SKM-1 (cell line): ENCODE measurements around the gene RBM10.

ENCODE experiments used
- DNase-seq: peaks from one replicate; lab custom pipeline; 2025; ENCODE audit not compliant: unreplicated experiment; lab: John Stamatoyannopoulos, UW

The RBM10 gene

DNA sequence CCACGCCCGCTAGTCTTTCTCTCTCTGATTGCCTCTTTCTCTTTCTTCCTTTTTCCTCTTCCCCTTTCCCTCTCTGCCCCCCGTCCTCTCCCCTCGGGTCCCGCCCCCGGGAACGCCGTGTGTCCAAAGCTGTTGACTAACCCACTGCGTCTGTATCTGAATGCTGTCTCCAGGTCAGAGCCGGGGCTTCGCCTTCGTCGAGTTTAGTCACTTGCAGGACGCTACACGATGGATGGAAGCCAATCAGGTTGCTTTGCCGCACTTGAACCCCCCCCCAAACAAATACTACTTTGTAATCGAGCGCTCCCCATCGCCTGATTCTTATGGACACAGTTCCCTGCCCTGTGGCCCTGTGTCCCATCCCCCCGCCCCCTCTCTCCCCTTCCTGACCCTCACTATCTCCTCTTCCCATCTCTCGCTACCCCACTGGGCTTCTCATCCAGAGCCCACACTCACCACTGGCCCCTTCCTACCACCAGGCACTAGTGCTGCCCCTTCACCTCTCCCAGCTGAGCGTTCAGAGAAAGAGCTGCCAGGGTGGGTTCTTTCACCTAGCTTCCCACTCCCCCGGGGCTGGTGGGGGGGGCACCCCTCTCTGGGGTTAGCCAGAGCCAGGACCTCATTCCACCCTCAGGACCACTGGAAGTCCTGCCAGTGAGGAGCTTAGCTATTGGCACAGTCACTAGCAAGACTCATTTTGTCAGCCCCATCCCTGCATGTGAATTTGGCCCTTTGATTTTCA, 30.0 kb downstream of the RBM10 start:
- no peak for DNase-seq

DNA sequence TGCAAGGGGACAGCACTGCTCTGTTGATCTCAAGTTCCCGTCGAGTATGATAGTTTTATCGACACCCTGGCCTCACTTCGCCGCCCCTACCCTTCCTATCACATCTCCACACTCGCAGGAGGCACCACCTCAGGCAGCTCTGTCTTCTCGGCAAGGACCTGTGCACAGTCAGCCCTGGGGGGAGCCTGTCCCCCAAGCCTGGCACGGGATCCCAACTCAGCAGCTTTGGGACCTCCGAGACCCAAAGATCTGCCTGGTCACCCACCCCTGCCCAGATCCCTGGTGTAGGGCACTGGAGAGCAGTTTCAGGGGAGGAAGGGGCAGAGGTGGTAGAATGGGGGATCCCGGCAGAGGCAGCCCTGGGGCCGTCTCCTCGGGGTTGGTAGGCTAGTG, 30.6 kb downstream of the RBM10 start:
- no peak for DNase-seq

DNA sequence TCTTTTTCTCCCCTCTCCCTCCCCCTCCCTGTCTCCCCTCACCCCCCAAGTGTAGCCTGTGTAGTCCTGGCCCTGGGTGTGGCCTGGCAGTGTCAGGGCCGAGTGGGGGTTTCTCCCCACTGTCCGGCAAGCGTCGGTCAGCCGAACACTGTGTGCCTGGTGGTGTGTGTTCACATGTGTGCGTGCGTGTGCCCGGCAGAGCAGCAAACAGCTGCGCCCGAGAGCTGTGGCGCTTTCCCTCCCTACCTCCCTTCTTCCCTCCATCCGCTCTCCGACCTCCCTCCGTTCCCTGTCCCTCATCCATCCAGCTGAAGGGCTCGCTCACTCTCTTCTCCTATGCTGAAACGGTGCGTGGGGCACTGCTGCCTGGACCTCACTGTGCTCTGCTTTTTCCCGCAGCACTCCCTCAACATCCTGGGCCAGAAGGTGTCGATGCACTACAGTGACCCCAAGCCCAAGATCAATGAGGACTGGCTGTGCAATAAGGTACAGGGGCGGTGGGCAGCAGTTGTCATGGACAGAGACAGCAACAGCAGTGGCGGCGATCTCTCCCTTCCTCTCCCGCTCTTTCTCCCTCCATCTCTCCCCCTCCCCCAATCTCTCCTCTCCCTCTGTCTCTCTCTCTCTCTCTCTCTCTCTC, 31.2 kb downstream of the RBM10 start:
- no peak for DNase-seq

DNA sequence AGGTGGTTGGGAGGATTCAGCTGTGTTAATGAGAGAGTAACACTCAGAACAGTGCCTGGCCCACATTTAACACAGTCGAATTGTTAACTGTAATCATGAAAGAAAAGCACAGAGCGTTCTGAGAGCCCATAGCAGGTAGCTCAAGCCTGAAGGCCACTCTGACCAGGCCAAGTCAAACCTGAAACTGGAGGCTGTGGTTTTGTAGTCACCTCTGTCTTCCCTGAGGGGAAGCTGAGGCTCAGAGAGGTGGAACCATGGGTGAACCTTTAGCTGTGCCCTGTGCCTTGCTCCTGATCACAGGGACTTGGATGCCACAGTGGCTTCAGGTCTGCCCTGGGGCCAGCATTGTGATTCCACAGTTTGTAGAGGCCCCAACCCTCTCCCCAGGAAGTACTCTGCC, 32.1 kb downstream of the RBM10 start:
- no peak for DNase-seq

DNA sequence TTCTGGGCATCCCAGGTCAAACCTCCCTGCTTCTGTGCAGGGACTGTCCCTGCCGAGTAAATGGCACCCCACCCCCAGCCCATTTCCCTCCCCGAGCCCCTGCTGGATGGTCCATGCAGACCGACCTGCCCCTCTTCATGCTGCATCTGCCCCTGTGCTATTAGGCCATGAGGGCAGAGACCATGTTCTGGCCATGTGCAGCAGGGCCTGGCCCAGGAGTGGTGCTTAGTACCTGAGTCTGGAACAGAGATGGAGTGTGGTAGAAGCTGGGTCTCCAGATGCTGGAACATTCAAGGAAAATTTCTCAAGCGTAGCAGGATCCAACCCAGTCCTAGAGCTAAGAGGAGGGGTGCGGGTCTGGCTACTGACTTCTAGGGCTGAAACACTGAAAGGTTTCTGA, 33.3 kb downstream of the RBM10 start:
- DNase-seq, result no peak

DNA sequence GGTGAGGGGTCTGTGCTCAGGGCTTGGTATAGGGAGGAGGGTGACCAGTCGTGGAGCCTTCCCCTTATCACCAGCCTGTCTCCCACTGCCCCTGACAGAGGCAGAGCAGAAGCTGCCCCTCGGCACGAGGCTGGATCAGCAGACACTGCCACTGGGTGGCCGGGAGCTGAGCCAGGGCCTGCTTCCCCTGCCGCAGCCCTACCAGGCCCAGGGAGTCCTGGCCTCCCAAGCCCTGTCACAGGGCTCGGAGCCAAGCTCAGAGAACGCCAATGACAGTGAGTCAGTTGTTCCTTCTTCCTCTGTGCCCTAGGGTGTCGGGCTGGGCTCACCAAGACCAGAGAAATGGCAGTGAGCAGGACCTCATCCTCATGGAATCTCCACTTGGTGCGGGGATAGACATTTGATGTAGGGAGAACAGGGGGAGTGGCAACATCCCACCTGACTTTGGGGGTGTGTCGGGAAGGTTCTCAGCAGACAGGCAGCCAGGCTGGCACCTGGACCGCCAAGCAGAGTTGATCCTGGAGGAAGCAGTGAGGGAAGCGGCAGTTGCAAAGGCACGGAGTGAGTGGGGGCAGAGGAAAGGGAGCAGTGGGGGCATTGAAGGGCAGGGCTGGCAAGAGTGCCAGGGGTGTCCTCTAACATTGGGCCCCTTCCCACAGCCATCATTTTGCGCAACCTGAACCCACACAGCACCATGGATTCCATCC, 34.4 kb downstream of the RBM10 start:
- DNase-seq, result no peak

DNA sequence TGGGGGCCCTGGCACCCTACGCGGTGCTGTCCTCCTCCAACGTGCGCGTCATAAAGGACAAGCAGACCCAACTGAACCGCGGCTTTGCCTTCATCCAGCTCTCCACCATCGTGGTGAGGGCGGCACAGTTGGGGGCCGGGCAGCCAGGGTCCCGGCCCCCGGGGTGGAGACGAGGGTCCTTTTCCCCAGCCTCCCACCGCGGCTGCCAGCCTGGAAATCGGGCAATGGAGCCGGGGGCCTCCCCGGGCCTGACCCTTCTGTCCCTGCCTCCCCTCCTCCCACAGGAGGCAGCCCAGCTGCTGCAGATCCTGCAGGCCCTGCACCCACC, 34.9 kb downstream of the RBM10 start:
- no peak for DNase-seq

DNA sequence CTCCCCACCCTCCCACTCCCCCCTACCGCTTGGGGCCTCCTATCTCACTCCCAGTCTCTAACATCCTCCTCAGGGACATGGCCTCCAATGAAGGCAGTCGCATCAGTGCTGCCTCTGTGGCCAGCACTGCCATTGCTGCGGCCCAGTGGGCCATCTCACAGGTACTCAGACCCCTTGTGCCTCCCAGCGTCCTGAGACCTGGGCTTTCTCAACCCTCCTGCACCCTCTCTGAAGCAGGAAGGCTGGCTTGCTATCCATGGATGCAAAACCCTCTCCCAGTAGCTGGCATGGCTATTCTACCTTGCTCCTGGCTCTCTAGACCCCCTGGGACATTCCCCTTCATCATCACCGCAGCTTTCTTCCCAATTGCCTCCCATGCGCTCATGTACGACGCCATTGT, 35.3 kb downstream of the RBM10 start:
- DNase-seq, result no peak

DNA sequence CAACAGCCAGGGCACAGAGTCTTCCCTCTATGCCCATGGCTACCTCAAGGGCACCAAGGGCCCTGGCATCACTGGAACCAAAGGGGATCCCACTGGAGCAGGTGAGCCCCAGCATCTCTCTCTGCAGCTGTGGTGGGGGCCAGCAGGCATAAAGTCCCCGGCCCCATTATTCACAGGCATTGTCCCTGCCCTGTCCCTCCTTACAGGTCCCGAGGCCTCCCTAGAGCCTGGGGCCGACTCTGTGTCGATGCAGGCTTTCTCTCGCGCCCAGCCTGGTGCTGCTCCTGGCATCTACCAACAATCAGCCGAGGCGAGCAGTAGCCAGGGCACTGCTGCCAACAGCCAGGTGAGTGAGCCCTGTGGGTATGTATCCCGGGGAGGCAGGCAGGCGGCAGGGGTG, 36.3 kb downstream of the RBM10 start:
- no peak for DNase-seq

DNA sequence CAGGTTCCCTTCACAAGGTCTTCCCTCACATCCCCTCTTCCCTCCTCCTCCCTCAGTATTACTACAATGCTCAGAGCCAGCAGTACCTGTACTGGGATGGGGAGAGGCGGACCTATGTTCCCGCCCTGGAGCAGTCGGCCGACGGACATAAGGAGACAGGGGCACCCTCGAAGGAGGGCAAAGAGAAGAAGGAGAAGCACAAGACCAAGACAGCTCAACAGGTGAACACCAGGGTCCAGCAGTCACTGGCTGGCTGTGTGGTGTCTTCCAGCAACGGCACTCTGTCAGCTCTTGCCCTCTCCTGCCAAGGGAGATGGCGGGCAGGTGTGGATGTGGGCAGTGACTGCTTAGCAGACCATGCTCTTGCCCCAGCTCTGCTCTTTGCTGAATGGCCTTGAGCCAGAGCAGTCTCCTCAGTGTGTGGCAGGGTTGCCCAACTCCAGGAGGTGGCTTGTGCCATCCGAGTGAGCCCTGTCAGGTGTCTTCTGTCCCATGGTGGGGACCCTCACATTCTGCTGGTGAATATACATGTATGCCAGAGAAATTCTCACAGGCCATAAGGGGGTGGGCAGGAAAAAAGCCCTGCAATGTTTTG, 37.2 kb downstream of the RBM10 start:
- DNase-seq, result no peak

DNA sequence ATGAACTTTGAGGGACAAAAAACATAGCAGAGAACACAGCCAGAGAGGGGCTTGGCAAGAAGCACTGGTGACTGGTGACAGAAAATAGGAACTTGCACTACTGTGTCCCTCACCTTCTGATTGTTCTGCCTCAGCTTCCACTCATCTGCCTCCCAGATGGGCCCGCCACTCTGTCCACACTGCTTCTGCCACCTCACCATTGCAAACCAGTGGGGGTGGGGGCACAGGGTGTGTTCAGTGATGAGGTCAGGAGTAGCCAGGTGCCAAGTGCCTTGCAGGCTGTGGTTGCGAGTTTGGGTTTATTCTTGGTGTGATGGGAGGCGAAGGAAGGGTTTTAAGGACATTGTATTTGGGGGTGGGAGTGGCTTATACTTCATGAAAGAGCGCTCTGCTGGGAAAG, 39.5 kb downstream of the RBM10 start:
- DNase-seq, result no peak

DNA sequence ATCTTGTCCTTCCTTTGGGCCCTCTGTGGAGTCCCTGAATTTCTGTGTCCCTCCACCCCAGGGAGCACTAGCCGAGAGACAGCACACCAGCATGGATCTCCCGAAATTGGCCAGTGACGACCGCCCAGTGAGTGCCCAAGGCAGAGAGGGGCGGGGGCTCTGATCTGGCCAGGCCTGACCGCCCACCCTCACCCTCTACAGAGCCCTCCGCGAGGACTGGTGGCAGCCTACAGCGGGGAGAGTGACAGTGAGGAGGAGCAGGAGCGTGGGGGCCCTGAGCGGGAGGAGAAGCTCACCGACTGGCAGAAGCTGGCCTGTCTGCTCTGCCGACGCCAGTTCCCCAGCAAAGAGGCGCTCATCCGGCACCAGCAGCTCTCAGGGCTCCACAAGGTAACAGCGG, 40.2 kb downstream of the RBM10 start:
- DNase-seq, result no peak

DNA sequence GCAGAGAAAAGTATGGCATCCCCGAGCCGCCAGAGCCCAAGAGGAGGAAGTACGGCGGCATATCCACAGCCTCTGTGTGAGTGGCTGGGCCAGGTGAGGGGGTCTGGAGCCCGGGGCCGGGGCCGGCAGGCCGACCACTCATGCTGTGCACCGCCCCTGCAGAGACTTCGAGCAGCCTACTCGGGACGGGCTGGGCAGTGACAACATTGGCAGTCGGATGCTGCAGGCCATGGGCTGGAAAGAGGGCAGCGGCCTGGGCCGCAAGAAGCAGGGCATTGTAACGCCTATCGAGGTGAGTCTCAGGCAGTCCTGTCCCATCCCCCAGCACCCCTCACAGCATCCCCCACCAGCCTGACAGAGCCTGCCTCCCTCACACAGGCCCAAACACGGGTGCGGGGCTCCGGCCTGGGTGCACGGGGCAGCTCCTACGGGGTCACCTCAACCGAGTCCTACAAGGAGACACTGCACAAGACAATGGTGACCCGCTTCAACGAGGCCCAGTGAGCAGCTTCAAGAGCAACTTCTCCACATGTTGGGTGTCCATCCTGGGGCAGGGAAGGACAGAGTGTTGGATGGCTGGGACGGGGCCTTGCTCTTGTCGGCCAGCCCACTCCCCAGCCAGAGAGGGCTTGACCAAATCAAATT, 41.2 kb downstream of the RBM10 start:
- DNase-seq, result no peak

DNA sequence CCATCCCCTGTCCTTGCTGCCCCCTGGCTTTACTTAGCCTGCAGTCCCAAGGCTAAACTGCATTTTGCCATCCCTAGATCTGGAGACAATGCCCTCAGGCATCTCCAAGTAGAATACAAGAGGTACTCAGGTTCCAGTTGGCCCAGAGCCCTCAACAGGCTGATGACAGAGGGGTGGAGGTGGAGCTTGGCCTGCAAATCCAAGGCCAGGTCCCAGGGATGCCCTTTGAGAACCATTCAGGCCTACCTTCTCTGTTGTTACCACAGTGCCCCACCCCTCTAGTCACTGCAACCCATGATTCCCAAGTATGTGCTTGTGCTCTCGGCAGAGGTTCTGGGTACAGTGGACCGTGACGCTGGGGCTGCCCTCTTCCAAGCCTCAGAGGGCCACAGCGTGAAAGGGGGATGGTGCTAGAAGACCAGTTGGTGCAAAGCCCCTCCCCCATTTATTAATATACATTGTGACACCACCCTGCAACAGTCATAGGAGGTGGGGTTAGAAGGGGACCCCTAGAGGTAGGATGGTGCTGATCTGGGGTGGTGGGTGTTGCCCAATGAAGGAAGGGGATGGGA, 42.2 kb downstream of the RBM10 start:
- no peak for DNase-seq

DNA sequence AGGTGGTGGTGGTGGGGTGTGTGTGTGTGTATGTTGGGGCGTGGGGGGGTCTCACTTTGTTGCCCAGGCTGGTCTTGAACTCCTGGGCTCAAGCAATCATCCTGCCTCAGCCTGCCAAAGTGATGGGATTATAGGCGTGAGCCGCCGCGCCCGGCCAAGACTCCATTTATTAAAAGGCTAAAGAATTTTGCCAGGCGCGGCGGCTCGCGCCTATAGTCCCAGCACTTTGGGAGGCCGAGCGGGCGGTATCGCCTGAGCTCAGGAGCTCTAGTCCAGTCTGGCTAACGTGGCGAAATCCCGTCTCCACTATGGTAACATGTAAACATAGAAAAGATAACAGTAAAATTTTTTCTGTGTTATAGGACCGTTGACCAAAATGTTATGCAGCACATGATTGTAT, 44.9 kb downstream of the RBM10 start:
- no peak for DNase-seq

DNA sequence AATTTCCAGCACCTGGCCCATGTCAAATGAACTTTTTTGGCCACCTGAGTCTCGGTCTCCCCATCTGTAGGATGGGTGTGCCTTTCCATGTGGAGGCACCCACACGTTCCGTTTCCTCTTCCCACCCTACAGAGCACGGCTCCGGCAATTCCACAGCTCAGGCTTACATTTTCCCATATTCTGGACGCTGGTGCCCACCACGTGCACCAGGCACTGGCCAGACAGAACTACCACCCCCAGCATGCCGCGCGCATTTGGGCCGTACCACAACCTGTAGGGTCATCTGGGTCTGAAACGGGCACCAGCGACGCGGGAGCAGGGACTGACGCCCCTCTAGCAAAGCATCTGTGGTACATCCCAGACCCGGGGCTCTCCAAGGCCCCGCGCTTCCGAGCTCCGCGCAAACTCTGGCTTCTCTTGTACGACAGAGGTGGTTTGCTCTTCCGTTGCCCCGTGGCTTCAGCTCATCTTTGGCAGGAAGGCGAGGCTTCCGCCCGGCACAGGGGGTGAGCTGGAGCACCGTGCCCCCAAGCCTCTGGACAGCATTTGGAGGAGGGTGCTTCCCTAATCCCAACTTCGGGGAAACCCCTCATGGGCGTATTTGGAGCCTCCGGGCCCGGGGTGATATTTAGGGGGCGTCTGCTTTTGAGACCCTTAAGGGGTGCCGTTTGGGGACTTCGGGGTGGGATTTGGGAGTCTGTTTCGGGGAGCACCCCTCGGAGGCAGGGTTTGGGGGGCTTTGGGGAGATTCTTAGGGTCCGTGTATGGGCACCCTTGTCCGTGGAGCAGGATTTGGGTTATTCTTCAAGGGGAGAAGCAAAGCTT, 45.6 kb downstream of the RBM10 start:
- peak; percentile 48 for DNase-seq

DNA sequence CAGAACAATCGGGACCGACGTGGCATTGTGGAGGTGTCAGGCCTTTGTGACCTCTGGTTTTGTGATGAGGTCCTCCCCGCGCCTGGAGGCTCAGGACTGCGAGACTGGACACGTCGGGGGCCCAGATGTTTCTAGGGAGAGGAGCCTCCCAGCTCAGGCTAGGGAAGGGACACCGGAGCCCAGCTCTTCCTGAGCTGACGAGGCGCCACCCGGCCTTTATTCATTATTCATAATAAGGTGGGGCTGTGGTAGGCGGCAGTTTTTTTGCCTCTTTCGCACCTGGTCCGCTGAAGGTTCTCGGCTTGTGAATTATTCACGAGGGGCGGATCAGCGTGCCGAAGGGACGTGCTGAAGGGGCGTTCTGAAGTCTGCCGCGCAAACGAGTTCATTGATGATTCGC, 46.3 kb downstream of the RBM10 start:
- DNase-seq, result no peak

DNA sequence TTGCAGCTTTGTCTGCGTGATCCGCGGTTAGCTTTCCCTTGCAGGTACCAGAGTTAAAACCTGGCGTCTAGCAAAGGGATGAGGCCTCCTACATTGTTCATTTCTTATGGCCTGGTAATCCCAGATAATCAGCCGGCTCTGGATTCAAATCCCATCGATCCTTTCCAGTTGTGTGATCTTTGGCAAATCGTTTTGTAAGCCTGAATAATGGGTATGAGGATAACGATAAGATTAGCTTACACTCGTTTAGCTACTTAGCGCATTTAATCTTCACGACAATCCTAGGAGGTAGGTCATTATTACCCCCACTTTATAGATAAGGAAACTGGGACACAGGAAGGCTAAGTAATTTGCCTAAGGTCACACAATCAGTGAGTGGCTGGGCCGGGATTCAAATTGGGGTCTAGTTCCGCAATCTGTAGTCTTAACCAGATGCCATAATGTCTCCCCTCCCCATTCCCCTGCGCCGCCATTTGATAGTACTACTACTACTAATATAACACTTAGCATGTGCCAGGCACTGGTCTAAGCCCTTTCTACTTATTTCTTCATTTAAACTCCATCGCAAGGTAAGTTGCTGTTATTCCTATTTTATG, 46.9 kb downstream of the RBM10 start:
- no peak for DNase-seq

DNA sequence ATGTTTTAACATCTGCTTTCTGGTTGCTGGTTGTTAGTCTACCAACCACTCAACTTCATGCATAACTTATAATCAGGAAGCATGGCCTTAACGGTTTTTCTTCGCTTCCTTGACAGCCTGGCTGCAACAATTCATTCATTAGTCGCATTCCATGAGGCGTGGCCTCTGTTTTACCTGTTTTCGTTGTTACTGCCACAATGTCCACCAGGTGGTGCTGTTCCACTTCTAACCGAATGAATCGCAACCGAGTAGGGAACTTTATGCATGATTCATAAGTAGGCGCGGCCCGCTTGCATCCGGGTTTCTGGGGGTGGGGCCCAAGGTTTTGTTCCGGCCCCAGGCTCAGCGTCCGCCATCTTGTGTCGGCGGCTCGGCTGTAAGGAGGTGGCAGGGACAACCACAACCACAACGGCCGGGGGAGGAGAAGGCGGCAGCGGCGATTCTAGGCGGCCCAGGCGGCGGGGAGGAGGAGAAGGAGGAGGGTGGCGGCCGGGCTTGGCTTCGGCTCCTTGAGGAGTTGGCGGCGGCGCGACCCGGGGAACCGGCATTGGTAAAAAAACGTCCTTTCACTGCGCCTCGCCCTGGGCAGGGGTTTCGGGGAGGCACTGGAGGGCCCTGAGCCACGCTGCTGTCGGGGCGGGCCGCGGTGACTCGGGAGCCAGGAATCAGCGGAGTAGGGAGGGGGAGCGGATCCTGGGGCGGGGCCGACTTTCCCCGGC, 48.6 kb downstream of the RBM10 start, which contains the start of gene UBA1:
Gene UBA1, plus strand, starts transcription at position 355 of the 719 bp plus-strand sequence. CDS start 4,974 bp downstream, outside the sequence.
- peak; percentile 60 for DNase-seq
